ENCODE measurements around the gene TMEM169.

DNA sequence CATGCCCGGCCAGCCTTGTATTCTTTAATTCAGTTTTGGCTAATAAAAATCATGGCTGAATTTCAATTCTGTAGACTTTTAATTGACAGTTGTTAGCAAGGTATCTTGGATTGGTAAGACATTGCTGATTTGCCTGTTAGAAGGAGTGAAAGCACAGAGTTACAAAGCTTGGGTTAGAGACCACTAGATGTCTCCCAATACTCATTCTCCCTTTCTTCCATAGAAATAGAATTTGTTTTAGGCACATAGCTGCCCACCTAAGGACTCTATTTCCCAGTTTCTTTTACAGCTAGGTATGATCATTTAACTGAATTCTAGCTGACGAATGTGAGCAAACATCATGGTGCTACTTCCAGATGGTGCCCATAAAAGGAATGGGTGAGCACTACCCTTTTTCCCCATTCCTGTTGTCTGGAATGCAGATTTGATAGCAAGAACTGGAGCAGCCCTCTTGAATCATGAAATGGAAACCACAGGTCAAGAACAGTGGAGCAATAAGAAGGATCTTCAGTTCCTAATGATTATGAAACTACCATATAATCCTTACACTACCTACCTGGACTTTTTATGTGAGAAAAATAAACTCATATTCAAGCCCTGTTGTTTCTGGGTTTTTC lies 17.6 kb upstream of the TMEM169 start:
- TF ChIP-seq POLR2A (IDR thresholded peaks at IDR 0.05; ENCODE audit: low read depth, low read length), result no peak
- TF ChIP-seq POLR2AphosphoS5 (IDR thresholded peaks at IDR 0.05; ENCODE audit: low read depth, low read length), result no peak
